Activated CD8-positive, alpha-beta memory T cell treated with anti-CD3 and anti-CD28 coated beads, Interleukin-2, amount 50 U/mL, for 4 hours (primary cell): ENCODE results near the gene MOB3B.

Experiments
- DNase-seq: peaks from one replicate; pipeline ENCODE4 v3.0.0-alpha.2; 2020

MOB3B gene

DNA sequence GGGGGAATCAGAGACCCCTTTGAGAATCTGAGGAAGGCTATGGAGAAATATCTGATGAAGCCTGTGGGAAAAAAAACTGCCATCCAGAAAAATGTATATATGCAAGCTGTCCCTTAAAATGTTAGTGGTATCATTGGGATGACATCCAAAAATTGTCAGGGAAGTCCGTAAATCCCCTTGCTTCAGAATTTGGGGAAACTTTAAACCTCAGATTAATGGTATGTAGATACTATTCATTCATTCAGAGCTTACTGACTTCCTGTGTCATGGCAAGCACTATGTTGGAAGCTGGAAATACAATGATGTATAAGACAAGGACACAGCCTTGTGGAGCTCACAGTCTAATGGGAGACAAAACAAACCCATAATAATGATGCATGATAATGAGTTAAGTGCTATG lies 10.9 kb upstream of the MOB3B start:
- no peak for DNase-seq

DNA sequence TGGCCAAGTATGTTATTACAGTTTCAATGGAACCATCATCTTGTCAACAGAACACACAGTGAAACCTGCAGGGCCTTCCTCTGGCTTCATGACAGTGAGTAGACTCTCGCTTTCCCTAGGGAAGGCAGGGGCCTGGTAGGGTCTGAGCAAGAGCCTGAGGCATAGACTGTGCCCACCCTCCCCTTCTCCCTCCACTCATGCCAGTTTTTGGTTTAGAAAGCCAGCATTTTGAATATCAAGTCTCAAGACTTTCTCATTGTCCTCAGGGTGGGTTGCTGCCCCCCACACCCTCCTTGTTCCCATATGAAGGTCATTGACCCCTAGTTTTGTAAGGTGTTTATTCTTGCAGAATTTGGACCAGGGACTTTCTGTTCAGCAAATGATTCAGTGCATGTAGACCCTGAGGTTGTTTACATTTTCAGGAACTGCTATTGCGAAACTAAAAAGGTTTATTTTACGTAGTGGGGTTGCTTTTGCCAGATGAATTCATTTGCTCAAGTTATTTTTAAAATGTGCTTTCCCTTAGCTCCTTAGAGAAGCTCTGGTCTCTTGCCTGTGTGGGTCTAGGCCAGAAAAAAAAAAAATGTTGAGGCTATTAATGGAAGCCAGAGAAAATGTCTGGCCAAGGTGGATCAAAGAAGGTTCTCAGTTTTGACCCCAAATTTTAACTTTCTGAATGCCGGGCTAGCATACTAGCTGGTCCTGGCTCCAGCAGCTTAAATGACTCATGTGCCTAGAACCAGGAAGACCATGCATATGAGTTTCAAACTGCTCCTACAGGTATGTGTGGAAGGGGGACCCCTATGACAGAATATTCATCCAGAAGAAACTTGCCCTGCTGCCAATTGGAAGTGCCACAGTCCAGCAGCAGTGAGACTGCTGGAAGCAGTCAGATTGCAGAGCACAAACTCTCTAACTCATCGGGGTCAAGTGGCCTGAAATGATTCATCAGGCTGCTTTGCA lies 10.1 kb upstream of the MOB3B start:
- DNase-seq = no peak

DNA sequence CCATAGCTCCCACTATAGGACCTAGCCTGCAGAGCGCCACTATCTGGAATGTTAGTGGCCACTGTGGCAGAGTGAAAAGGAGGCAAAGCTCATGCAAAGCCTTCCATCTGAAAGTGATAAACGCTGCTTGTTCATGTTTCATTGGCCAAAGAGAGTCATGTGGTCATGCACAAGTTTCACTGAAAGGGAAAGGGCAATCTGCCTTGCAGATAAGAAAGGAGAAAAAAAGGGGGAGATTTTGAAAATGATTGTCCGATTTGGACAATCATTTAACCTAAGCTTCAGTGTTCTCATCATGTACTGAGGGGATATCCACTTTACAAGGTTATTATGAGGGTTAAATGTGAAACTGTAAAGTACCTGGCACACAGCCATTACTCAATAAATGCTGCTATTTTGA lies 9.0 kb upstream of the MOB3B start:
- DNase-seq = no peak

DNA sequence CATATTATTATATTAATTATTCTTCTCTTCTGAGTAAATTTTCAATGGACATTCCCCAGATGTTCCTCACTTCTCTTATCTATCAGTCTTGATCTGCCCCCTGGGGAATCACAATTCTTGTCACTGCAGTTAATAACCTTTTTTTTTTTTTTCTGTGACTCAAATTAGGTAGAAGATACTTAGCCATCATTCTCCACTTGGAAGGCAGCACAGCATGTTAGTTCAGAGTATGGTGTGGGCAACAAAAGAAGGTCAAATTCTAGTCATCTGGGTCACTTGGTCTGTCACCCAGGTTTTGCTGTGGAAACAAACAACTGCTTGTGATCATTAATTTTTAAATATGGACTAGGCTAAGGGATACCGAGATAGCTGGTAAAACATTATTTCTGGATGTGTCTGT lies 8.1 kb upstream of the MOB3B start:
- DNase-seq = no peak

DNA sequence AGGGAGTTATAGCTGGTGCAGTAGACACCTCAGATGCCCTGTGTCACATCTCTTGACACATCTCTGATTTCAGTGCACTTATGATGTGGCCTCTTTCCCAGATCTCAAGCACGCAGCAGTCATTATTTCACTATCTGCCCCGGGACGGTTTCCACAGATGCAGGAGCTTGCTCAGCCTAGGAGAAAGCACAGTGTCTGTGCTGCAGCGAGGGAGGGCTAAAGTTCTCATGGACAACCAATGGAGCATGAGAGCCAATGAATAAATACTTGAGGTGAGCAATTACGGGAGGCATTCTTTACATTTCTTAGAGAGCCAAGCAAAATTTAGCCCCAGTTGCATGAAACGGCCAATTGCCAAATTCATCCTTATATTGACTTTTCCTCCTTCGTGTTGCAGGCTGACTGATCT lies 7.4 kb upstream of the MOB3B start:
- DNase-seq = no peak

DNA sequence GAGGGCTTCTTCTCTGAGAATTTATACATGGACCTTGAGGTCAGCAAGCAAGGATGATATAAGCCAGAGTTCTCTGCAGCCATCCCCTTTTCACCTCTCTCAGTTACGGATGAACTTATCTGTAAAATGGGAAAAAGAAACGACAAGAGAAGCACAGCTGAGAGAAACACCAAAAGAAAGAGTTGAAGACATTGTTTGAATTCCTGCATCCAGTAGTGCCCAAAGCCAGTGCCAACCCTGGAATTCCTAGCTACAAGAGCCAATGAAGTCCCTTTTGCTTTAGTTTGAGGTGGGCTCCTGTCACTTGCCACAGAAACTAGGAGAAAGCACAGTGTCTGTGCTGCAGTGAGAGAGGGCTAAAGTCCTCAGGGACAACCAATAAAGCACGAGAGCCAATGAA lies 6.6 kb upstream of the MOB3B start:
- DNase-seq = no peak

DNA sequence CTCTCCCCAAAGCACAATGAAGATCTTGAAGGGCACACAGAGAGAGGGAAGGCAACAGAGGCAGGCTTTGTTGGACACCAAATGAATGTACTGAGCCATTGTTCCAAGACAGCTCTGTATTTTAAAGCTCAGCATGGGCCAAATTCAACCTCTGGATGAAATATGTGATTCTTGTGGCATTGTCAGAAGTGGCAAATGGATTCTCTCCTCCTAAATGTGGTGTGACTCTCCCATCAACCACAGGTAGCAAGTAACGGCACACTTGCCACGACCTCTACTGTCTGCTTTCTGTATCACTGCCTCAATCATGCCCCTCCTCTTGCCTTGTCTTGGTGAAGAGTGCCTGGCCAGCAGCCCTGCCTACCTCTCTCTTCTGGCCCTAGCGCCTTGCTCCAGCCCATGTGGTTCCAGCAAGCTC lies 6.1 kb upstream of the MOB3B start:
- no peak for DNase-seq

DNA sequence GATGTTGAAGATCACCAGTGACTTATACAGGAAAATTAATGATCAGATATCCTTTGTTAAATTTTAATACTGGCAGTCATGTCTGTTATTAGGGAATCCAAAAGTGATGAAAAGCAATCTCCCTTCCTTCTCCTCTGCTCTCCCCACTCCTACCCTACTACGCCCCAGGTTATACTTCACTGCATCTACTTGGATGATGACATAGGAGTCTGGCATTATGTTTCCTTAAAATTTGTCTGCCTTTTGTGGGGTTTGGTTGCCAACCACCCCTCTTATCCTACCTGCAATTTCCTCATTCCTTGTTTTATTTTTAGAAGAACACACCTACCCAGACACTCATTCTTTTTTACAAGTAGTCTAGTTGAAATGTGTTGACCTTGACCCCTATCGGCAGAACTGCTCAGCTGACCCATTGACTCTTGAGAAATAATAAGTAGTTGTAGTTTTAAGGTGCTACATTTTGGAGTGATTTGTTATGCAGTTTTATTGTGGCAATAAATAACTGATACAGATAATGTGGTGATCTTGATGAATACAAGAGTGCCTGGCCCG lies 5.1 kb upstream of the MOB3B start:
- DNase-seq = no peak

DNA sequence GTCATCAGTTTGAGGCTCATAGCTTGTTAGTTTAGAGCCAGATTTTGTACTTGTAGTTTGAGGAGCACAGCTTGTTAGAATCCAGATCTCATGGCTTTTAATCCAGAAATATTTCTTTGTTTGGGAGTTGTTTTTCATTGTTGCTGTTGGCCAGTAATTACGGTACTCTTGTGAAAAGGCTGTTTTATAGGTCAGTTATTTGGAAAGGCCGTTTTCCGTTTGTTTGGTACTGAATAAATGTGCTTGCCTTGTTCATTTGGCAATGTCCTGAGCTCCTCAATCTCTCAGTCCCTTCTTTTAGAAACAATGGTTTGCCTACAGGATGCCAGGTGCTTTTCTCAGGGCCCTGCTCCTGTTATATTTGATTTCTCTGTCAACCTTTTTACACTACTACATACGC lies 4.5 kb upstream of the MOB3B start:
- no peak for DNase-seq

DNA sequence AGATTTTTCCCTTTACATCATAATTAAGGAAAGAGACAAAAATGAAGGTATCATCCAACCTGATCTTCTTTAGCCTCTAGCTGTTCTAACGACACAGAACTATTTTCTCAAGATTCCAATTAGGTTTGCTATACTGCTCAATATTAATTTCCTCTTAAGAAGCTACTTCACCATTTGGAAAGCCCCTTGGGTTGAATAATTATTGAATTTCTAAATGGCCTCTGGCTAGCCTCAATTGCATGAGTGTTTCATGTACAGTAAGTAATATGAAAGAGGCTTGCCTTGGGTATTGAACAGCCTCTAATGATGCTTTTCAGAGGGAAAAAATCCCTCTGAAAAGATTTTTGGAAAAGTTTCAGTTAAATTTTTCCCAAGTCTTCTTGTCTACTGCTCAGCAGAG lies 3.7 kb upstream of the MOB3B start:
- no peak for DNase-seq

DNA sequence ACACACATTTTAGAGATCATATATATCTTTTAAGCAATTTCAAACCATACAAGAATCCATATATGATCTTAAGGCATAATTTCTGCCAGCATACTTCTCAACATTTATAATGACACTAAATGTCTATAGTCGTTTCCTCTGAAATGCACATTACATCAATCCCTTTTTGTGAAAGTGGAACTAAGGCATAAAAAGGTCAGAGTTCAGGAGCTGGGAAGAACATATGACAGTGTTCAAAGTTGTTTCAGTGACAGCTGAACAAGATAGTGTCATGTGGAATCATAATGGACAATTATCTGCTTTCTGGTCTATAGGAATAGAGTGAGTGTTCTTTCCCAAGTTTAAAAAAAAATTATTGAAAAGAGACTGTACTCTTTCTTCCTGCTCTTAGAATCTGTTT lies 2.4 kb upstream of the MOB3B start:
- no peak for DNase-seq

DNA sequence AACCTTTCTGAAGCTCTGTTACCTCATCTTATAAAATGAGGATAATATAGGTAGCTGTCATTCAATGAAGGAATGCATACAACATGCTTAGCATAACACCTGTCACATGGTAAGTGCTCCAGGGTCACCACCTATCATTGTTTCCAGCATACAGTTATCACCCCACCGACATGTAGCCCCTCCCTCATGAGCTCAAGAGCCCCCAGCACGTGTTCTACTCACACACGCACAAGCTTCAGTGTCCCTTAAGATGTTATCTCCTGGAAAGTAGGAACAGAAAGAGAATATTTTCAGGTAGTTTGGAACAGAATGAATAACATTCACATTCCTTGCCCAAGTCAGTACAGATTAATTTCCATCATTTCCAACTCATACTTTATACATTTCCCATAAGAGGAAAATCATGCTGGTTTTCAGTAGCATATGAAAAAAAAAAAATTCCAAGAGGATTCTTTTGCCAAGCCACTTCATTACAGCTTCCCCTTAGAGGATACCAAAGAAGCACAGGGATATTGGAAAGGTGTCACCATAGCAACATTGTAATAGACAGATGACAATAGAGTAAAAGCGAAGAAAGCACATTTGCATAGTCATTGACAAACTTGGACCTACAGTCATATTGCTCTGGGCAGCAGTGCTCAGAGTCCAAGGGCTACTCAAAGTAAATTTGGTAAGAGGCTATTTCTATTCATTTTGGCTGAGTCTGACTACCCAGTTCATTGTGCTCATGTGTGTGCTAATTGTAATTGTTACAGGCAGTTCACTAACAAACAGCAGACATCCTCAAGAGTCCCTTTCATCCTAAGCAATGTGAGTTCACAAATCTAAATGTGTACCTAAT lies 1.5 kb upstream of the MOB3B start:
- DNase-seq = no peak

DNA sequence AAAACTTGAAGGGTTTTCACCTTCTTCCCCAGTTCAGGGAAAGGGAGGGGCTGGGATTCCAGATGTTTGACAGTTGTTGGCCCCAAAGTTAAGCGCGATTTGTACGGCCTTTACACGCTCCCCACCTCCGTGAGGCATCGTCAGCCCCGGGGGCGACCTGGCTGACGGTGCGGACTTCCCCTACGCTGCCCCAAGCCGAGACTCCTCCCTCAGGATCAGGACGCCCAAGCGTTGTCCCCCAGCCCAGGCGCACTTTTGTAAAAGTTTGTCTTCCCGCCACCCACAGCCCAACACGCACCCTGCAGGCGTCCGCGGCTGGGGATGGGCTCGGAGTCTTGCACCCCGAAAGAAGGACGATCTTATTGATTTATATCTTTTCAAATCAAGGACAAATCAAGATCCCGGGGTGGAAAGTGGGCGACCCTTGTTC lies 713 bp downstream of the MOB3B start:
- DNase-seq = peak; percentile 43

DNA sequence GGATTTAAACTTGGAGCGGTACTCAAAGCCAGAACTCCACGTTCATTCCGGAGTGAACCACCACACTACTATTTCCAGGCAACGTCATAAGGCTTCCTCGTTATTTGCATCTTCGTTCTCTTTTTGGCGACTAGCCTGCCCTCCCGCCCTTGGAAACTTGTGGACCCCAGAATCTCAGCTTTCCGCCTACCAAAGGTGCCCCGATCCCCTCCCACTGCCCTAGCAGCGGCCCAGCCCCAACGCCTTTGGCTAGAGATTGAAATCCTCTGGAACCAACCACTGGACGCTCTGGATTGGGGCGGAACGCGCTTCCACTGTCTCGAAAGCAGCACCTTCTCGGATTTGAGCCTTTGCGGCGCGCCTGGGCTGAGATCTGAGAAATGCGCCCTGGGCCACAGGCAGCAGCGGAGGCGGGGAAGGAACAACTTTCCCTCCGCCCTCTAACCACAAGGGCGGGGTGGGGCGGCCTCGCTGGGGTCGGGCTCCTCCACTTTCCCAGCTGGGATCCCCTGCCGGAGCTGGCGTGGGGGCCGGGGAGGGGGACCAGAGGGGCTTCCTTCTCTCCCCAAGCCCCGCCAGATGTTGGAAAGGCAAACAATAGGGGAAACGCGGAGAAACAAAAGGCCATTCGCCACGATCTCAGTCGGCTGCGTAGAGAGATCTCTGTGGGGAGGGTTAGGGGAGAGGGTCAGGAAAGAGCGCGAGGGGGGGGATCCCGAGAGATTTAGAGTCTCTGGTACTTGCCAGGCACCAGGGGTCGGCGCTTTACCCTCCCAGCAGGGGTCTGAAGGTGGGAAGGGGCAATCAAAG lies 1.3 kb downstream of the MOB3B start:
- peak; percentile 53 for DNase-seq

DNA sequence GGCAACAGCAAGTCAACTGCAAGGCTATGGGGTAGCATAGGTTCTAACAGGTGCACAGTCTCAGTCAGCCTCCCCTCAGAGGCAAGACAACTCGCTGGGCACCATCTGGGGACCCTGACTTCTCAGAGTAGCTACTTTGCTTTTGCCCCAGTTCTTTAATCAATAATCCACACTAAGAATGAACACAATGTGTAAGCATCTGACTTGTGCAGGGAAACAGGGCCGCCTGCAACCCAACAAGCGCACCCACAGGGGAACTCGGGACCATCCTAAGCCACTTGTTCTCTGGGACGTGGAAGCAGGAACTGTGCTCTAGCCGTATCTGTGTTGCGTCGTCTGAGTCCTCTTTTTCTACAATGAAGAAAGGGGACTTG lies 1.9 kb downstream of the MOB3B start:
- DNase-seq = no peak

DNA sequence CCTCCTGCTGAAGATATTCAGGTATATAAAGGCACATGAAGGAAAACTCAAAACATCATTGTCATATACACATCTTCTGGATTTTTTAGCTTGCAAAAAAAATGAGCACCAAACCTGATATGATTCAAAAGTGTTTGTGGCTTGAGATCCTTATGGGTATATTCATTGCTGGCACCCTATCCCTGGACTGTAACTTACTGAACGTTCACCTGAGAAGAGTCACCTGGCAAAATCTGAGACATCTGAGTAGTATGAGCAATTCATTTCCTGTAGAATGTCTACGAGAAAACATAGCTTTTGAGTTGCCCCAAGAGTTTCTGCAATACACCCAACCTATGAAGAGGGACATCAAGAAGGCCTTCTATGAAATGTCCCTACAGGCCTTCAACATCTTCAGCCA lies 5.4 kb downstream of the MOB3B start, which contains the start of gene IFNK:
TSS of gene IFNK (plus strand) at position 55 of the 400 bp plus-strand sequence. CDS start at position 102, 47 bp downstream.
- no peak for DNase-seq

DNA sequence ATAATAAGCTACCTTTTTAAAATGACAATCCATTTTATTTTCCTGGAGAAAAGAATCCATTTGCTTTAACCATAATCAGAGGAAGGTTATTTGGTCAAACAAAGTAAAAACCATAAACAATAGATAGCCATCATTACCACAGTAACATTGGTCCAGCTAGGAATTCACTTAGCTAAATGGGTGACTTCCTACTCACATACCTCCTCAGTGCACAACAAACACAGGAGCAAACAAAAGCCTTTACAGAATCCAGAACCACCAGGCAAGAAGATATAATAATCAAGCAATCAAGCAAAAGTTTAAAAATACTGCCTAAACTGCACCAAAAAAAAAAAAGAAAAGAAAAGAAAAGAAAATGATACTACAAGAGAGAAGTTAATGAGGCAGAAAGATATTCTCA lies 6.5 kb downstream of the MOB3B start:
- DNase-seq = no peak

DNA sequence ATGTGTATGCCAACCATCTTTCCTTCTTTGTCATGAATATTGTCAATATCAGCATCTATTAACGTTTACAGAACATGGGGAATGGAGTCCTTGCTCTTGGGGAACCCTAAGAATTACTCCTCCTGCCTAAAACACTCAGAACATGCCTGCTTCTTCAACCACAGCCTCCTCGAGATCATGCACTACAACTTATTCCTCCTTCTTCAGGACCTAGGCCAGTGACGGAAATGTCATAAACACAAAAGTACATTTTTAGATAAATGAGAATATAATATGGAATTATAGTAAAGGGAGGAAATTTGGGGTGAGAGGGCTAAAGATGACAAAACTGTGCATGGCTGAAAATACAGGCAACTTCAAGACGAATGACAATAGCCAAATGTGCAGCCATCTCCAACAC lies 8.6 kb downstream of the MOB3B start:
- no peak for DNase-seq

DNA sequence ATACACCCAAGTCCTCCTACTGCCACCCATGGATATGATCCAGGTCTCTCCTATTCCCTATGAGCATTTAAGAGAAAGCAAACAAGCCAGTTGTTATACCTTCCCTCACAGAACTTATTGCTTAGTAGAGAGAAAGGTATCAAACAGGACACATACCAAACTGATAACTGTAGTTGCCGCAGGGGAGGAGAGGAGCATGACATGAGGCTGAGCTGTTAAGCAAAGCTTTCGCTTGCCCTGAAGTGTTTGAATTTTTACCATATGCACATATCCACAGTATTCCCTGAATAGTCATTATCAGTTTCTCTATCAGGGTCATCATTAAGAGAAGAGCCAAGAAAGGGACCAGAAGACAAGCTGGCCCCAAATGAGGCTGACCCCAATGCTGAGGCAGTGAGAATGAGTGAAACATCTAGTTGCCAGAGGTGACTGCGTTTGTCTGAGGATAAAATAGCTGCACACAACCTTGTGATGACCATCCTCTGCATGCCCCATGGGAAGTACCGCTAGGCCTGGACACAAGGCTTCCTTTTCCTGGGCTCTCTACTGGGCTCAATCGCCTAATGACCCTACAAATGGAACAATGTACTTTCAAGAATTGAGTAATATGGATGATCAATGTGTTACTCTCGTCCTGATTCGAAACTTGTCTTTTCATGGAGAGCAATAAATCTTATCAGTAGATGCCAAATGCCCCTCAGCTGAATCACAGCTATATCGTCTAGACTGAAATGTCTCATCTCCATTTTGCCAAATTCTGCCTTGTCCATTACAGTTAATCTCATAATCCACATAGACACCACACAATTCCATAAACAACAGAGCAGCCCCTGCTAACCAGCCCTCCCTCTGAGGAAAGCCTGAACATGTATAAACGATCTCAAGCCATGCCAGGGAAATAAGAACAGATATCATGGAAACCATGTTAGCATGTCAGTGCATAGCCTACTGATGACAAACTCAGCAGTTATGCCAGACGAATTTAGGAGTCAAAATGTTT lies 9.8 kb downstream of the MOB3B start:
- DNase-seq = no peak

DNA sequence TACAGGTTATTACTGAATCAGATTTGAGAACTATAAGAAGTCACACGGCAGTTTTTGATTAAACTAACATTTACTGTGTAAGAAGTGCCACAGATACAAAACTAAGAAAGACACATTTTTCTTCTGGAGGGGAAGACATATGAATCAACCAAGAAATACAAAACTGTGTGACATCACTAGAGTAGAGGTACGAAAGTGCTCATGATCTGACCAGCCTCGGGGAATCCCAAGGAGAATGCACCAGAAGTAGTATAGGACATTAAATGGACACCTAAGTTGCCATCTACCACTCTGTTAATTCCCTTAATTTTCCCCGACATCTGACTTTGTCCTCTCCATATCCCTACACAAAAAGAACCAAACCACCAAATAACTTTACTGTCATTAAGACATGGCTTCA lies 10.8 kb downstream of the MOB3B start:
- no peak for DNase-seq

DNA sequence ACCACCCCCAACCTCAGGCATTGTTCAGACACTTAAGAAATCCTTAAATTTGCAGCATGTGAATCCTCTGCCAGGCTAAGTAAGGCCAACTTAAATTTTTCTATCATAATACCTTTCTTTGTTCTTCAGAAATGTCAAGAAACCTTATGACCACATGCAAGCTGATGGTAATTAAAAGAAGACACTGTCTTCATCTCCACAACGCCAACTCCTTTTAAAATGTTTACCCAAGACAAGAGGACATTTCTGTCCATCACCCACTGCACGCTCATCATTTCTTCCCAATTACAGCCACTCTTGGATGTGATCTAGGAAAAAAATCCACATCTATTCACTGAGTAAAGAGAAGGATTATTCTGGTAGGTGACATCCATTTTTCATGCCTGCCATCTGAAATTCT lies 11.6 kb downstream of the MOB3B start:
- DNase-seq = no peak
